ENCODE results near the gene DSCAM.
"Not testable (repeated sequence)": the region's sequence is repeated elsewhere in the genome, so short reads cannot be mapped to it uniquely, and the experiment has no call there.

DSCAM gene

DNA sequence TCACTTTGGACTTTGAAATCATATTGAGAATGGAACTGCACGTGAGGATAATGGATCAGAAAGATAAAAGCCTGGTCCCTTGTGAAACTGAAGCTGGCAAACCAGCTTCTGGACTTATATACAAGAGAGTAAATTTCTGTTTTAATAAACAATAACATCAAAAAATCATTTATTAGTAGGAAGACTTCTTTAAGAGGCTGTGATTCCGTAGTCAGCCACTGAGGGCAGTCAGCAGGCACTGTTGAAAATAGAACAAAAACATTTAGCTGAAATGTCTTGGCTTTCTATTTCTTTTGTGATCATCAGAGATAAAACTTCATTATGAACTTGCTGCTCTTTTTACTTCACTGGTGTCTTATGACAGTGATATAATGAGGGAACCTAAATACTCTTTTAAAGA lies 490.3 kb downstream of the DSCAM start:
- no peak for DNase-seq

DNA sequence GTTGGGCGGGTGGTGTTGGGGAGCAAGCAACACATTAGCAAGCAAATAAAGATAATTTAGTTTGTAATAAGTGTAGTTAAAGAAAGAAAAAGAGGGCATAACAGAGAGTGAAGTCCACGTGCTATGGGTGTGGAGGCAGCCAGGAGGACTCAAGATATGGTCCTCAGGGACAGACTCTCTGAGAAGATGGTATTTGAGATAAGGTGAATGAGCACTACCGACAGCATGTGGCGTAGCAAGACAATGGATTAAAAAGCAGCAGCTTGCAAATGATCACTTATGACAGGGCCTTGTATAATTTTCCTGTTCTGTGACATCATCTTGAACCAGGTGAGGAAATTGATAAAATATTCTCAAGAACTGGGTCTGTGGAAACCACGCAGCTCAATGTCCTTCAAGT lies 491.9 kb downstream of the DSCAM start:
- no peak for DNase-seq

- DNase-seq, result no peak
These were observed 496.0 kb downstream of the DSCAM start for GRCh38 chr21:40351006-40351405.

DNA sequence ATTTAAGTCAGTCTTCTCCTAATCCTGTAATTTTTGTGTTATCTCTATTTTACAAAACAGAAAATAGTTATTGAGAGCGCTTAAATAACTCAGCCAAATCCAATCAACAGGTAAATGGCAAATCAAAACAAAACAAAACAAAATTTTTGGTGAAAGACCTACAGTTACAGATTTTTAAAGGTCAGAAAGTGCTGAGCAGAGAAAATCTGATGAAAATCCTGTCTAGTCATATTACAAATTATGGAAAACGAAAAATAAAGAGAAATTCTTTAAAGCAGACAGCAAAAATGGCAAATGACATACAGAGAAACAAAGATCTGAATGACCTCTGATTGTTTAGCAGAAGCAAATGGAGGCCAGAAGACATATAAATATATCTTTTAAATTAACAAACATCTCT lies 497.4 kb downstream of the DSCAM start:
- no peak for DNase-seq

- DNase-seq, result no peak
These were observed 501.1 kb downstream of the DSCAM start for GRCh38 chr21:40345711-40346321.

GRCh38 chr21:40340357-40340756 lies 506.6 kb downstream of the DSCAM start:
- DNase-seq, result no peak

DNA sequence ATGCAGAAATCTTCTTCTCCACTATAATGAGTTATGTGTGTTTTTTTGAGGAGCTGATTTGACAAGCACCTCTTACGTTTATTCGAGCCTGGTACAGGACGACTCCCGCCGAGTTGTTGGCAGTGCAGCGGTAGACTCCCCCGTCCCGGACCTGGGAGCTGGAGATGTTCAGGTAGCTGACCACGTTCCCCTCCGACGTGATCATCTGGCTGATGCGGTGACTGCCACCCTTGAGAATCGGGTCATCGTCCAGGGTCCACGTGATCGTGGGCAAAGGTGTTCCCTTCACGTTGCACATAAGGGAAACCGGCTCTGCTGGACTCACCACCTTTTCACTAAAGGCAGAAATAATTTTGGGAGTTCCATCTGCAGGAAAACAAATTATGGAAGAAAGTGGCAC lies 507.9 kb downstream of the DSCAM start:
- DNase-seq, result no peak

GRCh38 chr21:40337981-40338380 lies 509.0 kb downstream of the DSCAM start:
- no peak for DNase-seq

- DNase-seq, result no peak
These were observed 511.3 kb downstream of the DSCAM start for GRCh38 chr21:40335704-40336103.

- no peak for DNase-seq
These were observed 512.8 kb downstream of the DSCAM start for GRCh38 chr21:40334159-40334558.

DNA sequence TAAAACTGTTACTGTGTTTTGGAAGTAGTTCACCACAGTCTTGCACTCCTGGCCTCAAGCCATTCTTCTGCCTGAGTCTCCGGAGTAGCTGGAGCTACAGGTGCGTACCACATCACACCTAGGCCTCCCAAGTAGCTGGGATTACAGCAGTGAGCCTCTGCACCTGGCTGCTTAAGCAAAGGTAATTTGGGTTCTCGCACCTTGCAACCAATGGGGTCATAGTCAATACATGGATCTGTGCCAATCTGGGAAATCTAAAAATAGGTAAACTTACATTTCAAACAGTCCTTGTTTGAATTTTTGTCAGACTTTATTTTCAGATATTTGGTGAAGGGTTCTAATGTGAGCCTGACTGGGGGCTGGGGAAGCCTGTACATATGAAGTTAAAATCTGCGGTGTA lies 513.2 kb downstream of the DSCAM start:
- no peak for DNase-seq

- no peak for DNase-seq
These were observed 515.2 kb downstream of the DSCAM start for GRCh38 chr21:40331804-40332203.

DNA sequence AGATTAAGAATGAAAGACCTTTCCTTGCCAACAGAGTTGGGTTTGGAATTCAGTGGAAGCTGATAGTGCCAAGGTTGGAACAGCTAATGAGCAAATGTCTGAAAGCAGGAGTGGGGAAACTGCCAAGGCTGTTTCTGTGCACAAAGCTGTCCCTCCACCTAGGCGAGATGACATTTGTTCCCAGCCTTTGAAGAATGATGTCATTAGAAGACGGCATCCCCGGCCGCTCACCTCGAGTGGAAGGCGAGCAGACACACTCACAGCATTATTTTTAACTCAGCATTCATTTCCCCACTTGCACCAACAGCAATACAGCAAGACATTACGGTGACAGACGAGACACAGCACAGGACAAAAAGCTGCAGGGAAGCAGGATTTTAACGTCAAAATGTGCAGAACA lies 515.8 kb downstream of the DSCAM start:
- DNase-seq, result no peak

GRCh38 chr21:40324389-40324788 lies 522.6 kb downstream of the DSCAM start:
- DNase-seq, result no peak

- DNase-seq, result not testable (repeated sequence)
These were observed 526.2 kb downstream of the DSCAM start for GRCh38 chr21:40320718-40321117.

GRCh38 chr21:40318371-40318770 lies 528.6 kb downstream of the DSCAM start:
- DNase-seq, result no peak

- DNase-seq, result no peak
These were observed 530.9 kb downstream of the DSCAM start for GRCh38 chr21:40316104-40316503.

DNA sequence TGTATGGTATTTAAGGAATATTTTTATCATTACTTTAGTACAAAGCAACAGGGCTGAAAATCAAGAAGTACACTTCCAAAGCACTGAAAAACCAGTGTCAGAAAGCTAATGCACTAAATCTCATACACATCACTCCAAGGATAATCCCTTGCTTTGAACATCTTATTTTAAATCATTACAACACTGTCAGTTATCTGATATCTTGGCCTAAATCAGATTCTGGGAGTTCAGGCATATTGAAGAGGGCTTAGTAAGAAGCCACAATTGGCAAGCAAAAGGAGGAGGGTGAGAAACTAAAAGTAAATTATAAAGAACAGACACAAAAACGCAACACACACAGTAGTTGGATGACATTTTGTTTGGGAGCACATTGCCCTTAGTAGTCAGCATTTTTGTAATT lies 531.3 kb downstream of the DSCAM start:
- DNase-seq, result no peak

DNA sequence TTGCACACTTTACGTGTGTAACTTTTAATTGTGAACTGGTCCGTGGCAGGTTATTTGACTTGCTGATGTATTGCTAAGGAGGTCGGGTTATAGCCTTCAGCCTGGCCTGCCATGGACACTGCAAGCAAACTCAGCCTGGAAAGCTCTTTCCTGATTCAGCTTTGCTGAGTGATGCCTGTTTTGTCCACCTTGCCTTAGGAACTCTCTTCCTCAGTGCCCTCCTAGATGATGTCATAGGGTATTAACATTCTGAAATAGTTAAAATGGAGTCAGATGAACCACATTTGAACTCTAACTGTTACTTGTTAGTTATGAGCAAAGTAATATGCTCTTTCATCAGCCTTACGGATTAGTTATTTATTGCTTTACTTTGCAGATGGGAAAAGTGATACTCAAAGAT lies 533.7 kb downstream of the DSCAM start:
- no peak for DNase-seq

DNA sequence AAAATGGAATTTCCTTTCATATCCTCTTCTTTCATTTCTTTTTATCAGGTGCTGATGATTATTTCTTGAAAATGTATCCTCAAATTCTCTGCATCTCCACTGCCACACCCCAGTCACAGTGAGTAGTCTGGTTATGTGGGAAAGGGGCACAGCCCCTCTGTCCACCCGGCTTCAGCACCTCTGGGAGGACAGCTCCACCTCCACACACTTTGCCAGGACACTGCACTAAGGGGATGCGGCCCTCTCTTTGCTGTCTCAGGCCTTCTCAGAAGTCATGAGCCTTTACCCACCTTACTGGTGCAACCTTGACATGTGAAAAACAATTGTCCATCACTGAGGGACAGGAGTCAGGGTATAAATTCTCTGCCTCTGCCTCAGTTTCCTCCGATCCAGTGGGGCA lies 546.7 kb downstream of the DSCAM start:
- DNase-seq, result no peak

DNA sequence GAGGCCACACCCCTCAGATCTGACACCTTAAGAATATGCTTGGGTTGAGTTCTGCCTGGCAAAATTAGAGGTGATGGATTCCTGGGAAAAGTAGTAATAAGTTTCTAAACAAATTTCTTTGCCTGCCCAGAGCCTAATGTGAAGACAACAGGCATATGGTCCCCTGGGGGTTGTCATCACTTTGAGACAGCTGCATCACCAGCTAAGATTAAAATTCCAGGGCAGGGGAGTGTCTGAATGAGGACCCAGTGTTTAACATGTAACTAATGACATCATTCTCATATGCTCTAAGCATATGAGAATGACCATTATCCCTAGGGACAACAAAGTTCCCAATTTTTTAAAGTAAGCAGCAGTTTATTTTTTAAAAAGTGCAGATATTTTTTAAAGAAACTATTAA lies 547.5 kb downstream of the DSCAM start:
- no peak for DNase-seq

- no peak for DNase-seq
These were observed 552.6 kb downstream of the DSCAM start for GRCh38 chr21:40294345-40294744.

DNA sequence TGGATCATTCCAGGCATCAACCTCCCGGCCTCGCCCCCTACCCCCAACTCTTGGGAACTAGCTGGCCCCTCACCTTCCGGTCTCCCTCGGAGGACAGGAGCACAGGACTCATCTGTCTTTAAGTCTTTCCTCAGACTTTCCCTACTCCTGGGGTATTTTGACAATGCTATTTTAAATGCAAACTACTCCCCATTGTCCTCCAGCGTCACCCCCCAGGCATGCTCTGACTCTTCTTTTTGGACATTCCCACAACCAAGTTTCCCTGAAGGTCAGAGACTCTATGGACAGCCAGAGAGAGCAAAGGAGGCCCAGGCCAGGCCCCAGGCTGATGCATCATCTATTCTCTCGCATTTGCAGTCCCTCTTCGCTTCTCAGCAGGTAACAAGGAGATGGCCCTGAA lies 555.4 kb downstream of the DSCAM start:
- no peak for DNase-seq

GRCh38 chr21:40284409-40284808 lies 562.5 kb downstream of the DSCAM start:
- no peak for DNase-seq
